HG02588 (cell line): ENCODE results near the gene CELSR1.

ENCODE experiments used
- ATAC-seq: cut with Tn5 transposase; IDR thresholded peaks from one replicate; pipeline ENCODE4 v1.9.1; 2021; ENCODE audit warnings: mild to moderate bottlenecking, moderate library complexity; ENCODE audit not compliant: unreplicated experiment

The CELSR1 gene

GRCh38 chr22:46386312-46386711 is 151.1 kb downstream of the CELSR1 start:
- no peak for ATAC-seq

GRCh38 chr22:46382524-46382923 is 154.9 kb downstream of the CELSR1 start:
- ATAC-seq = no peak

DNA sequence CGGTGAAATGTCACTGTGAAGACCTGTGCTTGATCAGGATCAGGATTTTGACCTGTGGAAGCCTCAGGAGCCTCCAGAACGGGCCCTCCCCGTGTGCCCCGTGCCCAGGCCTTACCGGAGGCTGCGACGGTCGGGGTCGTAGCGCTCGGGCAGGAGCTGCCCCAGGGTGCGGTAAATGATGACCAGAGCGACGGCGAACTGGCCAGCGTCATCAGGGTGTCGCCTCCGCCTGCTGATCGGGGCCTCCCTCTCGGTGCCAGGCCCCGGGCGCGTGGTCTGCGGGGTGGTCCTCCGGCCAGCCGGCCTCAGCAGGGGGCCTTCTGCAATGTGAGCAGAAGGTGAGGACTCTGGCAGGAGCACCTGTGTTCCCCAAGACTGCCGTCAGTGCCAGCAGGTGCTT is 155.7 kb downstream of the CELSR1 start:
- no peak for ATAC-seq

- no peak for ATAC-seq
These were observed 156.3 kb downstream of the CELSR1 start for GRCh38 chr22:46381142-46381541.

DNA sequence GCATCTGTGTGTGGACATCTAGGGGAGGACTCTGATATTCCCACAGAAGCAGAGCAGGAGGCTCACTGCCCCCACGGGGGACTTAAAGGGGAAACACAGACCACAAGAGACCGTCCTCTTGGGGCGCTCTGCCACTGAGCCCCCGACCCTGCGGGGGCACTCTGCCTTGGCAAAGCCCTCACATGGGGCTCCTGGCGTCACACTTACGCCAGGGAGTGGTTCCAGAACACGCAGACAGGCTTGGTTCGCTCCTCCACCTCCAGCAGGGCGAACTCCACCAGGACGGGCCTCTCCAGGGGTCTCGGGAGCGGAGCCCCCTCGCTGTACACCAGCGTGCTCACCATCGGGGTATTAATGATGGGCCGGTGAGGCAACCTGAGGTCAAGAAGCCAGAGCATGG is 156.8 kb downstream of the CELSR1 start:
- ATAC-seq = no peak

DNA sequence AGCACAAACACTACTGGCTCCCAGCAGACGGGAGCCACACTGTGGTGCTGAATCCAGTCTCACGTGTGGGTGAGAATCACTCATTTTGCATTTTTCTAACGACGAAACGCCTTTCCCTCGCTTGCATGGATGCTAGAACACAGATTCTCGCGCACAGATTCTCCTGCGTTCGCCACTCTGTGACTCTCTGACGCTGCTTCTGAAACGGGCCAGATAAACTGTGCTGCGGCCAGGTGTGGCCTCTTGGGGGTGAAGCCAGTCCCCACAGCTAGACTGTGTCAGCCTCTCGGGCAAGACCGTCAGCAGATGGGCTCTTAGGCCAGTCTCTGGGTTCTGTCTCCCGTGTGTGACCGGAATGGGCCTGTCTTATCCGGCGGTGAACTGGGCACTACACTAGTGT is 157.4 kb downstream of the CELSR1 start:
- ATAC-seq = no peak

GRCh38 chr22:46379066-46379930 is 158.1 kb downstream of the CELSR1 start:
- no peak for ATAC-seq

- no peak for ATAC-seq
These were observed 158.9 kb downstream of the CELSR1 start for GRCh38 chr22:46378426-46379065.

DNA sequence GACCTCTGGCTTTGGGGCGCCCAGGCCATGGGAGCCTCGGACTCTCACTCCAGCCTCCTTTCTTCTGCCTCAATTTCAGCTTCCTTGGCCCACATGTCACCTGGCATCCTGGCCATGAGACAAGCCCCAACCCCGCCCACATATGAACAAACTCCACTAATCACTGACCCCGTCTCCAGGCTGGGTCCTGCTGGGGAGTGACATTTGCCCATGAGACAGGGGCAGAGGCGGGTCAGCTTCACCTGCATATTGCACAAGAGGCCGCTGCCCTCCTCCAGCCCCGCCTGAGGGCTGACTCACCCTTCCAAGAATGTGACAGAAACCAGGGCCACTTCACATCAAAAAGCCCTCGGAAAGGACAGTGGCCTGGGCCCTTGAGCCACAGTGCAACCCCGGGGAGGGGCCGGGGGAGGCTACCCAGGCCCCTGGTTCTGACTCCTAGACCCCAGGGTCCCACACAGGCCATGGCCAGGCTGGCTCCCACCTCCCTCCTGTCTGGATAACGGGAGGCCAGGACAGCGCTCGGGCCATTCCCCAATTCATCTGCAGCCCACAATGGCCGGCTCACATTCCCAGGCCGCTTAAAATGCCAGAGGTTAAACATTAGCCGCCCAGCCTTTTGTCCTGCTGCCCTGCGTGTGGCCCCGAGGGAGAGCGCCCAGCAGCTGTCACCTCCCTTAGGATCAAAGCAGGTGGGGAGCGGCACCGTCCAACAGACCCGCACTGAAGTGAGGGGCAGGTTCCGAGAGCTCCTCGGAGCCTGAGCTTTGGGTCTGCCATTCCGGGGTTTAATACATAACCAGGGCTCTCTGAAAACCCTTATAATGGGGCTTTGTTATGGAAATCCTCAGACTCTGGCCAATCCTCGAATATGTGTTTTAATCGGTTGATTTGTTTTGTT is 159.6 kb downstream of the CELSR1 start:
- ATAC-seq = no peak

- ATAC-seq = no peak
These were observed 160.4 kb downstream of the CELSR1 start for GRCh38 chr22:46376908-46377524.

DNA sequence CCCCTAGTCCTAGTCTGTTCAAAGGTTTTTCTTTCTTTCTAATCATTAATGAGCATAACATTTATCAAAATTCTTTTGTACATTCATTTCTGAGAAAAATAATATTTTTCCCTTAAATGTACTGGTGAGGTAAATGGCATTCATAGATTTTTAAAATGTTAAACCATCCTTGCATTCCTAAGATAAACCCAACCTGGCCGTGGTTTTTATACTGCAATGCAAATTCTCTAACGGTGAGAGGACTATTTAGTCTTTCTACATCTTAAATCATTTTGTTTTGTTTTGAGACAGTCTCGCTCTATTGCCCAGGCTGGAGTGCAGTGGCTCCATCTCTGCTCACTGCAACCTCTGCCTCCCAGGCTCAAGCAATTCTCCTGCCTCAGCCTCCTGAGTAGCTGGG is 161.3 kb downstream of the CELSR1 start:
- ATAC-seq = no peak

DNA sequence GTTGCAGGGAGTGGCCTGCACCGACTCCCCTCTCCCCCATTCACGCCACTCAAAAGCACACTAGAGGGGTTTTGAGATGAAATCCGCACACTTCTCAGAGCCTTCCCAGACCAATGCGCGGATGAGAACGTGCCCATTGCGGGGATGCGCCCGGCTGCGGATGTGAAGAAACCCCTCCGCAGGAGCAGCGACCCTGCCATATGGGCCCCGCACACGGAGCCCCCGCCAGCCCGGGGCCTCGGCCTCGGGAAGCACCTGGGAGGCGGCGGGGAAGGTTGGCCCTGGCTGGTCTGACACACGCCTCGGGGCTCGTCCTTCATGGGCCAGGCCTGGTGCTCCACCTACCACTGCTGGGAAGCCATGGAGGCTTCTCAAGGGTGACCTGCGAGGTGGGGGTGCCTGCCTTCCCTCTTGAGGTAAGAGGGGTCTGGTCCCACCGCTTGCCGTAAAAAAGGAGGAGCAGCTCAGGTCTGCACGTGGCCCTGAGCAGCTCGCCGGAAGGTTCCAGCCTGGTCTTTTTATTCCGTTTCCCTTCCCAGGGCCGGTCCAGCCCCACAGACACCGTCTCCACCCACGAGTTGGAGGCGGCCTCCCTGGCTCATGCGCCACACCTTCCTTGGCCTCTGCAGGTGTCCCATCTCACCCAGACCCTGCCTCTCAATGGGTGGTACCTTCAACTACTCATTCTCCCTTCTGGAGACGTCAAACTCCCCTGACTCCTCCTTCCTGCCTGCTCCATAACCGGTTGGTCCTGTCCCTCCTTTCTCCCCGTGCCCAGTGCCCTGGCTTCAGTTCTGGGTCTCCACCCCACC is 162.6 kb downstream of the CELSR1 start:
- ATAC-seq = no peak

- ATAC-seq = no peak
These were observed 163.3 kb downstream of the CELSR1 start for GRCh38 chr22:46373921-46374662.

DNA sequence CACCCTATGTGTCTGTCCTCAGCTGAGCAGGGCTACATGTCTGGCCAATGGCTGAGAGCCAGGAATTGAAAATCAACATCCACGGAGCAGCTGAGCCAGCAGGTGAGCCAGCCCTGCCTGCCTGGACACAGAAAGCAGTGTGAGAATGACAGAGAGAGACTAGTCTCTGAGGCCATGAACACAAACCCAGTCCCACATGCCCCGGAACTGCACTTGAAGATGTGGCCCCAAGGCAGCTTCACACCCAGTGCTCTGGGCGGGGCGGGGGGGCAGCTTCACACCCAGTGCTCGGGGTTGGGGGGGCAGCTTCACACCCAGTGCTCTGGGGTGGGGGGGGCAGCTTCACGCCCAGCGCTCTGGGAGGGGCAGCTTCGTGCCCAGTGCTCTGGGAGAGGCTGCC is 164.3 kb downstream of the CELSR1 start:
- ATAC-seq = no peak

- ATAC-seq = no peak
These were observed 164.7 kb downstream of the CELSR1 start for GRCh38 chr22:46372686-46373085.

DNA sequence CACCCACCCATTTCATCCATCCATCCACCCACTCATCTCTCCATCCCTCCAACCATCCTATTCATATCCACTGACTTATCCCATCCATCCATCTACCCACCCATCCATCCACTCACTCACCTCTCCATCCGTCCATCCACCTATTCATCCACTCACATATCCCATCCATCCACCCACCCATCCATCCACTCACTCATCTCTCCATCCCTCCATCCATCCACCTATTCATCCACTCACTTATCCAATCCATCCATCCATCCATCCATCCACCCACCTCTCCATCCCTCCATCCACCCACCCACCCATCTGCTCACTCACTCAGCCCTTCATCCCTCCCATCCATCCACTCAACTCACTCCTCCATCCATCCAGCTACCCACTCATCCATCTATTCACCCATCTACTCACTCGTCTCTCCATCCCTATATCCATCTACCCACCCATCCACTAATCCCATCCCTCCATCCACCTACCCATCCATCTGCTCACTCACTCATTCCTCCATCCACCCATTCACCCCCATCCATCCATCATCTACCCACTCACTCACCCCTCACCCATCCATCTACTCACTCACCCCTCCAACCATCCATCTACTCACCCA is 165.7 kb downstream of the CELSR1 start:
- no peak for ATAC-seq

DNA sequence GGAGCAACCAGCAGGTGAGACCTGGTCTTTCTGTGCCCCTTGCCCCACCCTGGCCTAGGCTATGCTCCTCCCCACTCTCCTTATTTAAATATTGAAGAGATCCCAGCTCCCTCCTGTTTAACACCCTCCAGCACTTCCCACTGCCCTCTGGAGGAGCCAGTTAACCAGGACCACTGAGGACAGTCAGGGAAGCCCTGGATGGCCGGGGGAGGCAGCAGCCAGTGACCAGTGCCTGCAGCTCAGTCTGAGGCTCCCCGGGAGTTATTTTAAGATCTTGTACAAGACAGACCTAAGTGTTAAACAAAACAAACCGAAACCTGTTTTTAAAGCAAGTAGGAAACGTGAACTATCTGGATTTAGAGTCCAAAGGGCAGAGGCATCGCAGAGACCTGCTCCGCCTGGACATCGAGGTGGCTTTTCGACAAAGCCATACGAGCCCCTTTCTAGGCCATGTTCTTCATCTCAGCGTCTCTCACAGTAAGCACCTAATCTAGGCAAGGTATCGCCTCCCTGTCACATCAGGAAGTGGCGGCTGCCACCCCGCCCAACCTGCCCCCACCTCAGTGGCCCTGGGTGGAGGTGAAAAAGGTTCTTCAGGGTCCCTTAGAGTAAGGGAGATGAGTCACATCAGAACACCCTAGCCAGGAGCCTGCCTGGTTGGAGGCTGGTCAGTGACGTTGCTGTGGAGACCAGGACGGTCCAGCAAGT is 166.7 kb downstream of the CELSR1 start:
- ATAC-seq = no peak
